ENCODE data around the gene SNAI3.

Gene SNAI3

DNA sequence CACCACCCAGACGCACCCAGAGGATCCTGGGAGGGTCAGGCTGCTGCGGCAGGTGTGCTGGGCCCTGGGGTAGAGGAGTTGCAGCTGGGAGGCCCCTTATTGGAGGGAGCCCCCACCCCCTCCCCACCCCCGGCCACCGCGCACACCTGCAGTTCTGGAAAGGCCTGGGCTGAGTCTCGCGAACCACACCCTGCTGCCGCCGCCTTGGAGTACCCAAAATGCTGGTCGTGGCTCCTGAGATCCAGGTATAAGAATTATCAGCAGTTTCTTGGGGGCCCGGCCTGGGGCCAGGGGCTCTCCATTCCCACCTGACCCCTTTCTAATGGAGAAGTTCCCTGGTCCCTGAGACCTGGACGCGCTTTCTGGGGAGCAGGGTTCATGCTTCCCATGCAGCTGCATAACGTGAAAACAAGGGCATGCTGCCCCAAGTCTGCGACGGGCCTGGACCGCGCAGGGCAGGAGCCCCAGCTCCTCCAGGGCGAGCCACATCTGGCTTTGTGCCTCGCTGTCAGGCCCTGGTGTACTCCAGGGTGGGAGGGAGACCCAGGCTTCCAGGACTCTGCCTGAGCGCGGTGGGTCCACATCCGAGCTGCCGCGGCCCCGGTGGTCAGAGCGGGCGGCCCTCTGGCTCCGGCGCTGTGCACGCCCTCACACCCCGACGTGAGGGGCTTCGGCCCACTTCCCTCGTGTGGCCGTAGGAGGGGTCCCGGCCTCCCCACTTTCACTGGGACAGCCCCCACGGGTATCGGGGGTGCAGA, 7.3 kb upstream of the SNAI3 start:
- FAIRE-seq (no peak), DNase-seq (ENCODE audit: insufficient read length, low spot score) (no peak)

DNA sequence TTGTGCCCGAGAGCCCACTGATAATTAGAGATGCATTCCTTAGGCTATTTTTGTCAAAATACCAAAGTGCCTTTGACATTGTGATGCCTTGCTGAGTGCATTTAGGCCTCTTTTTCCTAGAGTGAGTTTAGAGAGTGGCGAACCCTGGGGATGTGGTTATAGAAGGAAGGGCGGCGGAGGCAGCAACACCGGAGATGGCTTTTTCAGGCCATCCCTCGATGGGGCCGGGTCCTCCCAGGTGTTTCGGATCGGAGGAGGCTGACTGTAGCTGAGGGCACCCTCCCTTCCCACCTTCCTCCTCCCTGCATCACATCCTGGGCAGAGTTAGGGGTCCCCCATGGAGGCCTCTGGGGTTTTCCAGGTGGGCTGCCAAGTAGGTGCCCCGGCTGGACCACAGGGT, 6.6 kb upstream of the SNAI3 start:
- FAIRE-seq = no peak
- no peak for DNase-seq (ENCODE audit: insufficient read length, low spot score)

DNA sequence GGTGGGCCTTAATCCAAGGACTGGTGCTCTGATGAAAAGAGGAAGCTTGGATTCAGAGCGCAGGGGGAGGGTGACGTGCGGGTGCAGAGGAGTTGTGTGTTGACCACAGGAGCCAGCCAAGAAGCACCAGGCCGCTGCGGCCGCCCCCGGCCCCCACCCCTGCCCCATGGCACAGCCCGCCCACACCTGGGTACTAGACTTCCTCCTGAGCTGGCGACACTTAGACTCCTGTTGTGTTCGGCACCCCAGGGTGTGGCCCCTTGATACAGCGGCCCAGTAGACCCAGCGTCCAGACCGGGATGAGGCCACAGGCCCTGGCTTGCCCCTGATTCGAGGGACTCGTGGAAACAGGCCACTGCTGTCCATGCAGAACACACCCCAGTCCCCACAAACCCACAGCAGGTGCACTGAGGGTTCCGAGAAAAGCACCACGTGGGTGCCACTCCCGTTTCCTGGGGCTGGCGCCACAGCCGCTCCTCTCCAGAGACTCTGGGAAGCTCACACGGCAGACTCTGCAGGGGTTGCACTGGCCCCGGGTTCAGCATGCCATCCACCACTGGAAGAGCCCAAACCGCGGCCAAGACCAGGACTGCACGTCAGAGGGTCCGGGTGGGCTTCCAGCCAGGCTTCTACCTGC, 5.7 kb upstream of the SNAI3 start:
- FAIRE-seq (no peak), DNase-seq (ENCODE audit: insufficient read length, low spot score) (no peak)

DNA sequence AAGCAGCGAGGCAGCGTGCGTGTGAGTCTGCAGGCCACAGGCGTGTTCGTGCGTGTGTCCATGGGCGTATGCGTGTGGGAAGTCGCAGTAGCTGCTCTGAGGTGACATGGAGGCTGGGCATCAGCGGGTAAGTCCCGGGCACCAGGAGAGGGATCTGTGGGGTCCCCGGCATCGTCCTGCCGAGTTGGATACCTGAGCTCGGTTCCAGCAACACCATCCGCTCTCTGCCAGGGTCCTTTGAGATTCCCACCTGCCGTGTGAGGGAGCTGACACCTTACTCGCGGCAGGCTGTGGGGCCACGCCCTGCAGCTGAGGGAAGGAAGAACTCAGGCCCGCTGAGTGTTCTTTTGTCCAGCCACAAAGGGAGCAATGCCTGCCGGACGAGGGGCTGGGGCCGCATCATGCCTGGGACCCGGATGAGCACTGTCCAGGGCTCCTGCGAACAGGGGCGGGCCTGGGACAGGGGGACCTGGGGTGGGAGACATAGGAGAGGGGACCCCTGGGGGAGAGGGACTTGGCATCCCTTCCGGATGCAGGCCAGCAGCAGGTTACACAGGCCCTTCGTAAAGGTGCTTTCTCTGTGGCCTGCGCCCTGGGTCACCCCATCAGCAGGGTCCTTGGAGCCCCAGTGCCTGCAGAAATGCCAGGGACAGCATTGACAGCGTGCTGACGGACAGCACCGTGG, 5.0 kb upstream of the SNAI3 start:
- FAIRE-seq (no peak), DNase-seq (ENCODE audit: insufficient read length, low spot score) (no peak)

DNA sequence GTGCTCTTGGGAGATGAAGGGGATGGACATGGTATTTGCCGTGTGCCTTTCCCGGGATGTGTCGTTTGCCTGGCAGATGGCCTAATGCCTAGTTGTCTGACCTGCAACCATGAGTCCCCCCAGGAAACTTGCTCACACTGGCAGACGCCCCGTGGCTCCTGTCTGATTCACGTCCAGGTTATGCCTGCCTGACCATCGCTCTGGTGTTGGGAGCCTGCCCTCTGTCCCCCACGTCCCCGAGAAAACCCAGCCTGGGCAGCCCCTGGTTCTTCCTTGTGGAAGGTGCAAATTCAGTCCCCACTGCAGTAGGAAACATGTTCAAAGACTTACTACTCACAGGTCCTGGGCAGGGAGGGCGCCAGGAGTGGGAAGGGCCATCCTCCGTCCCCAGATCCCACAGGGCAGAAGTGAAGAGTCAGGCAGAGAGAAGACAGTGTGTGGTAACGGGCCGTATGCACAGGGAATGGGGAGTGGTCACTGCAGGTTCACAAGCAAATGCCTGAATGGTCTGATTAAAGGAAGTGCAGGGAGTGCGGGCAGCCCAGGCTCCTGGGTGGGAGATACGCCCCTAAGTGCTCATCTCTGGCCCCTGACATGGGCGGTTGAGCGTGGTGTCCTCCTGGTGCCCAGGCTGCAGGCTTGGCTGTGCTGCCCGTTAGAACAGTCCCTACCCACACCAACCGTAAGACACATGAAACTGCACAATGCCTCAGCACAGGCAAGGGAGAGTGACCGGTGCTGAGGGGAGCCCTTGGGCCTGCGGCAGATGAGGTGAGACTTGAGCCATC, 4.2 kb upstream of the SNAI3 start:
- DNase-seq (ENCODE audit: insufficient read length, low spot score) (no peak), FAIRE-seq (no peak)

DNA sequence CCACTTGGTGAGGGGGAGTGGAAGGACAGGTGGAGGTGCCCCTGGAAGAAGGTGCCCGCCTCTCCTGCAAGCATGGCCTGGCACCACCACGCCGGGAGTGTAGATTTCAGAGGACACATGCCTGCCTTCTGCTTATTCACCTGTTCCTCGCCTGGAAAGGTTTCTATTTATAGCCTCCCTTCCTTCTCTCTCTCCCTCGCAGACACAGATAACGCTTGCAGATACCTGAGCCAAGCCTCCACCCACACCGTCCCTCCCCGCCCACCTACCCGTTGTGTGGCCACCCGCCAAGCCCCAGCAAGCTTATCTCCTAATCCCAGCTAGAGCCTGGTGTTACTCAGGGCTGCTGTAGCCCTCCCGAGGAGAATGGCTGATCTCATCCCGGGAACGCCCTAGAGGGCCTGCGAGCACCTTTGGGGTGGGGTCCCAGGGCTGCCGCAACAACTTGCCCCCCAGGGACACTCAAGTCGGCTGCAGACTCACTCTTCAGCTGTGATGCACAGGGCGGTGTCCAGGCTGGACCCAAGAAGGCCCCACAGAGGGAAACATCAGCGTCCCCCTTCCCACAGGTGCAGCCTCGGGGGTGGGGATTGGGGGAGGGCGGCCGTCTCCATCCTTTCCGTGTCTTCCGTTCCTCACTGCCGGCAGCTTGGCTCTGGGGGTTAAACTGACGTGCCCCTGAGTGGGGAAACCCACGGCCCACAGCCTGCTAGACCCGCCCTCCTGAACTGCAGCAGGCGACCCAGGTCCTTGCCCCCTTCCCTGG, 1.9 kb upstream of the SNAI3 start:
- FAIRE-seq = no peak
- DNase-seq (ENCODE audit: insufficient read length, low spot score) = no peak

DNA sequence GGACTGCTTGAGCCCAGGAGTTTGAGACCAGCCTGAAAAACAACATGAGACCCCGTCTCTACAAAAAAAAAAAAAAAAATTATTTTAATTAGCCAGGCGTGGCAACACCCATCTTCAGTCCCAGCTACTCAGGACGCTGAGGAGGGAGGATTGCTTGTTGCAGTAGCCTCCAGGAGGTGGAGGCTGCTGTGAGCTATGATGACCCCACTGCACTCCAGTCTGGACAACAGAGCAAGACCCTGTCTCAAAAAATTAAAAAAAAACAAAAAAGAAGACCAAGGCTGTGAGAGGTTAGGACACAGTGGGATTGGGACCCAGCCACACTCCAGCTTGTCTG, 1.3 kb upstream of the SNAI3 start:
- FAIRE-seq (no peak), DNase-seq (ENCODE audit: insufficient read length, low spot score) (no peak)

DNA sequence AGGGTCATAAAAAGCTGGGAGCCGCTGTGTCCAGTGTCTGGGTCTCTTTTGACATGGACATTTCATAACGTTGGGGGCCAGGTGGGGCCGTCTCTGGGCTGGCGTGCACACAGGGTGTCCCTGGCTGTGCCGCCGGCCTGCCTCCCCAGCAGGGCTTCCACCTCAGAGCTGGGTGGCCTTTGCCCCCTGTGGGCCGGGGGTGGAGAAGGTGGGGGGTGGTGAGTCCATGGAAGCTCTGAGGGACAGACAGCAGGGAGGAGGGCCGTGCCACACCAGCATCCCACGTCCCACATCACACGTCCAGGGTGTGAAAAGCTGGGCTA, 908 bp upstream of the SNAI3 start:
- FAIRE-seq = no peak

DNA sequence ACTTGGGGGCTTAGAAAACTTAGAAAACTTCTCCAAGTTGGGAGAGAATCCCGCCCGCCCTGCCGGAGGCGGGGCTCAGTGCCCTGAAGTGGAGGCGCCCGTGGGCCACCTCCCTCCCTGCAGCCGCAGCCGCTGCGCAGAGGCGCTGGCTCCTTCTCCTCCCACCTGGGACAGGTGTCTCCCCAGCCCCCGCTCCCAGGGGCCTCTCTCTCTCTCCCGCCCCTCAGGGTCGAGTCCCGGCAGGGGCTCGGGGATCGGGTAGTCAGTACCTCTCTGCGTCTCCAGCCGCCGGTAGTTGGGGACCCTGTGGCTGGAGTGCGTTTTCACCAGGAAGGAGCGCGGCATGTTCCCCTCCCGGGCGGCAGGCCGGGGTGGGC, 257 bp downstream of the SNAI3 start:
- DNase-seq (ENCODE audit: insufficient read length, low spot score) = no peak
- FAIRE-seq = no peak

More for the DNA sequence above, 908 bp upstream of the SNAI3 start:
- no peak for DNase-seq (ENCODE audit: insufficient read length, low spot score)

DNA sequence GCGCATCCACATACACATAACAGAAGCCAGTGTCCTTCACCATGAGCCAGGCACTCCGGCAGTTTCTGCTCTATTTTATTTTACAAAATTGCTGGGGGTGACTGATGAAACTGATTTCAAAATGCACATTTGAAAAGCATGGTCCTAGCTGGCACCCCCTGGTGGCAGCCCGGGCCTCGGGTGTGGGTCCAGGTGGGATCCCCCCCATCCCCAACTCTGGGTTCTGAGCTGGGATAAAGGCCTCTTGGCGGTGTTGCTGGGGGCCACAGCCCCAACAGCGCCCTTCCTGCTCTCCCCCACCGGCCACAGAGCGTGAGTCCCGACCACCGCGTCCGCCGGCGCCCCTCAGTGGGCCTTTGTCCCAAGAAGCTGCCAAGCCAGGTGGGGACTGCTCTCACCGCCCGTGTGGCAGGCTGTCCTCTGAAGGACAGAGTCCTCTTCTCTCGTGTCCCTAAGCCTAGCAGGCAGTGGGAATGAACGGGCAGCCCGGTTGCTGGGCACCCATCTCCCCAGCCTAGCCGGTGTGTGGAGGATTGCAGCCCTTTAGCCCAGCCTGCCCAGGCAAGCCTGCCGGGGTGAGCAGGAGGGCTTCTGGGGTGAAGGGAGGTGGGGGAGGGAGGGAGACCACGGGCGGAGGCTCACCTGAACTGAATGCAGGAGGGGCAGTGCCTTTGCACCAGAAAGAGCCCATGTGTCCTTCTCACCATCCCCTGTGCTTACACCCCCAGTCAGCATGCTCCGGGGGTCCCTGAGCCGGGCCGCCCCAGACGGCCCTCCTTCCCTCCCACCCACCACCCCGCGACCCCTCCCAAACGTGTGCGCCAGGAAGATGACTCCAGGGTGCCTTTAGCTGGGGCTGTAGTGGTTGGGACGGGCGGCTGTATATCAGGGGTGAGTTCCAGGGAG, 898 bp downstream of the SNAI3 start:
- DNase-seq (ENCODE audit: insufficient read length, low spot score) (peak; percentile 70), FAIRE-seq (peak; percentile 38)

DNA sequence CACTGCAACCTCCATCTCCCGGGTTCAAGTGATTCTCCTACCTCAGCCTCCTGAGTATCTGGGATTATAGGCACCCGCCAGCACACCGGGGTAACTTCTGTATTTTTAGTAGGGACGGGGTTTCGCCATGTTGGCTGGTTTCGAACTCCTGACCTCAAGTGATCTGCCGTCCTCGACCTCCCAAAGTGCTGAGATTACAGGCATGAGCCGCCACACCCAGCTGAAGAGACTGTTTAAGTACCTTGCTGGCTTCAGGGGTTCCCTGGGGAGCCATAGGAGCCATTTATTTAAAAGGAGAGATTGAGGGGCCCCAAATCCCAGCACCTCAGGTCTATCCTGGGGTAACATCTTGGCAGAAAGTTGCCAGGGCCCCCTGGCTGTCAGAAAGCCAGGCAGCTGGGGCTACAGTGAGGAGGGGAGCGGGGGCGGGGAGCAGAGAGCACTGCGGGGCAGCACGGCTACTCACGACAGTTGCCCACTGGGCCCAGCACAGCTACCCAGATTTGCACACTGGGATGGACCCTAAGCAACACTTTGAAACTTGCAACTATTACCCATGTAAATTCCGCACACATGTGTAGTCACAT, 1.6 kb downstream of the SNAI3 start:
- FAIRE-seq = no peak
- no peak for DNase-seq (ENCODE audit: insufficient read length, low spot score)

DNA sequence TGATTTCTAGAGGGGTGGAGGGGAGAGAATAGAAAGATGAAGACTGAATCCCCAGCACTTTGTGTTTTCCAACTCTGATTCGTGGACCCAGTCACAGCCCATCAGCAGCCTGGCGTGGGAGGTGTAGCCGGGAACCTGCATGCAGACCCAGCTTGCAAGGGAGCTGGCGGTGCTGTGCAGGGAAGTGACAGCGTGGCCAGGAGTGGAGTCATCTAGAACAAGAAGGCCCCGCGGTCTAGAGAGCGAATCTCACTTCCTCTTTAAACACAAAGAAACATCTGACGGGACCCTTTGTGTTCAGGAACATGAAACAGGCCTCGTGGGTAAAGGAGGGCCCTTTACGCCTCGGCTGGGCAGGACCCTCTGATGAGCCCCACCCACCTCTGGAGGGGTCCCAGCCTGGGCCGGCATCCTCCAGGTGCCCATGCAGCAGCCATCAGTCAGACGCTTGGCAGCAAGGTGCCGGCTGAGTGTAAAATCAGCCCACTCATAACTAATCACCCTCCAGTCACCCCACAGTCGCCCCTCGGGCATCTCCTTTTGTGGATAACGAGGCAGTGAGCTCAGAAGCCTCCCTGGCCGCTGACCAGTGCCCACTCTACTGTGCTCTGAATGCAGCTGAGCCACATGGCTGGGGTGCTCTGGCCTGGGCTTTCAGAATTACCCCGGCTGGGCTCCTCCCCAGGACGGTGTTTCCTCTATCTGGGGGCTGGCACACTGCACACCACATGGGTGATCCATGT, 4.4 kb downstream of the SNAI3 start:
- FAIRE-seq (no peak), DNase-seq (ENCODE audit: insufficient read length, low spot score) (no peak)

DNA sequence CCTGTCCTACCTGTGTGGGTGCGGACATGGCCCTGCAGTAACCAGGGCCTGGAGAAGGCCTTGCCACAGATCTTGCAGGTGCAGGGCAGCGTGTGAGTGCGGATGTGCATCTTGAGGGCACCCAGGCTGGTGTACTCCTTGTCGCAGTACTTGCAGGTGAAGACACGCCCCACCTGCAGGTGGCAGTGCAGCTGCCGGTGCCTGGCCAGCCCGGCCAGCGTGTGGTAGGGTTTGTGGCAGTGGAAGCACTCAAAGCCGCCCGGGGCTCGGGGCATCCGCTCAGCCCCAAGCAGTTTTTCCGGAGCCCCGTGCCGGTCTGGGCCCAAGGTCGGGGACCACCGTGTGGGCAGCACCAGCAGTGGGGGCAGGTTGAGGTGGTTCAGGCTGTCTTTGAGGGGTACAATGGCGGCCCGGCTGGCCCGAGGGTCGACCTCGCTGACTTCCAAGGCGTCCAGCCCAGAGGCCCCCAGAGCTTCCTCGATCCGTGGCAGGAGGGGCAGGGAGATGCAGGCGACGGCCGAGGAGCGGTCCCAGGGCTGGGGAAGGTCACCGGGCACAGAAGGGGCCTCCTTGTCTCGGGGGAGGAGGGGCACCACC, 5.1 kb downstream of the SNAI3 start:
- FAIRE-seq (no peak), DNase-seq (ENCODE audit: insufficient read length, low spot score) (no peak)

DNA sequence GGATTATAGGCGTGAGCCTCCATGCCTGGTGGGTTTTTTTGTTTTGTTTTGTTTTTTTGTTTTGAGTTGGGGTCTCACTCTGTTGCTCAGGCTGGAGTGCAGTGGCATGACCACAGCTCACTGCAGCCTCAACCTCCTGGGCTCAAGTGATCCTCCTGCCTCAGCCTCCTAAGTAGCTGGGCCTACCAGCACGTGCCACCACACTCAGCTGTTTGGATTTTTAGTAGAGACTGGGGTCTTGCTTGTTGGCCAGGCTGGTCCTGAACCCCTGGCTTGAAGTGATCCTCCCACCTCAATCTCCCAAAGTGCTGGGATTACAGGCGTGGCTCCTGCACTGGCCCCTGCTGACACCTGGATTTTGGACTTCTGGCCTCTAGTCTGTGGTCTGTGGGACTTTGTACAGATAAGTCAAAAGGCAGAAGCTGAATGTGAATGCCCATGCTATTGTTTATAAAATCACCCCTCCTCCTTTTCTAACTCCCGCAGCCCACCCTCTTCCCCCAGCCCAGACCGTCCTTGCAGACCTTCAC, 5.7 kb downstream of the SNAI3 start:
- FAIRE-seq (no peak), DNase-seq (ENCODE audit: insufficient read length, low spot score) (no peak)

DNA sequence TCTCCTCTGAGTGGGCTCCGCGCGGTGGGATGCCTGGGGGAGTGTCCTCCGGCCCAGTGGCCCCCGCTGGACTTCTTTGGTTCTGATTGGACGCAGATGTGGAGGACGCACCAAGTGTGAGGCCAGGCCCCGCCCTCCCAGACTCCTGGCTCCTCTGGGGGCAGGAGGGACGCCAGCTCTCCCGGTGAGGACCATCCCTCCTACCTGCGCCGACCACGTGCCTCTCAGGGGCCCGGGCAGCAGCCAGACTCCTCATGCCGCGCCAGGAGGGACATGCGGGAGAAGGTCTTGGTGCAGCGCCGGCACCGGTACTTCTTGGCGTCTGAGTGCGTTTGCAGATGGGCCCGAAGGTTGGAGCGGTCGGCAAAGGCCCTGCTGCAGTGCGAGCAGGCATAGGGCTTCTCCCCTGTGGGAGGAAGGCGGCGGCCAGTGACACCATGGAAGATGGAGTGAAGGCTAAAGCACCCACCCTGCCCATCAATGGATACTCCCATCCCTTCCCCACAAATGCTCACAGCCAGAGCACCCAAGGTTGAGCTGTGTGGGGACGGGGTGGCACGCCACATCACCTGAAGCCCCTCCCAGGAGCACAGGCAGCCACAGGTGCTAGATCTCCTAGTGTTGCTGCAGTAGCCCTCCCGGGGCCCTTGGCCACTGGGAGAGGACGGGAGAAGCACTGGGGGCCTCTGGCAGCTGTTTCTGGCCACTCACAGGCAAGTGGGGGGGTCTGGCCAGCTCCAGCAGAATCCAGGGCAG, 7.9 kb downstream of the SNAI3 start:
- FAIRE-seq (no peak), DNase-seq (ENCODE audit: insufficient read length, low spot score) (no peak)

DNA sequence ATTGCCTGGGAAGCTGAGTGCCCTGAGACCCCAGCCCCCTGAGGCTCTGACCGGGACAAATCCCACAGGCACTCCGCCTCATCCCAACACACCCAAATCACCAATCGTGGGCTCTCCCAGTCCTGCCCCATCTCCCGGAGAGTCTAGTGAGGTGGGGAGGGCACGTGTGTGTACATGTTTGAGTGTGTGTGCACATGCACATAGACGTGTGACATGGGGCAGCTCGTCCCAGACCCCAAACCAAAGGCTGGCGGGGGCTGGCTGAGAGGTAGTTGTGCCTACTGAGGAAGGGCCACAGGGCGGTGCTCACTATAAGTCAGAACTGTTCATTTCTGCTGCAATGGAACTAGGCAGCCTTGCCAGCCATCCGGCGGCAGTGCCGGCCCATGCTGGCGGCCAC, 8.6 kb downstream of the SNAI3 start:
- FAIRE-seq = no peak
- DNase-seq (ENCODE audit: insufficient read length, low spot score) = no peak

DNA sequence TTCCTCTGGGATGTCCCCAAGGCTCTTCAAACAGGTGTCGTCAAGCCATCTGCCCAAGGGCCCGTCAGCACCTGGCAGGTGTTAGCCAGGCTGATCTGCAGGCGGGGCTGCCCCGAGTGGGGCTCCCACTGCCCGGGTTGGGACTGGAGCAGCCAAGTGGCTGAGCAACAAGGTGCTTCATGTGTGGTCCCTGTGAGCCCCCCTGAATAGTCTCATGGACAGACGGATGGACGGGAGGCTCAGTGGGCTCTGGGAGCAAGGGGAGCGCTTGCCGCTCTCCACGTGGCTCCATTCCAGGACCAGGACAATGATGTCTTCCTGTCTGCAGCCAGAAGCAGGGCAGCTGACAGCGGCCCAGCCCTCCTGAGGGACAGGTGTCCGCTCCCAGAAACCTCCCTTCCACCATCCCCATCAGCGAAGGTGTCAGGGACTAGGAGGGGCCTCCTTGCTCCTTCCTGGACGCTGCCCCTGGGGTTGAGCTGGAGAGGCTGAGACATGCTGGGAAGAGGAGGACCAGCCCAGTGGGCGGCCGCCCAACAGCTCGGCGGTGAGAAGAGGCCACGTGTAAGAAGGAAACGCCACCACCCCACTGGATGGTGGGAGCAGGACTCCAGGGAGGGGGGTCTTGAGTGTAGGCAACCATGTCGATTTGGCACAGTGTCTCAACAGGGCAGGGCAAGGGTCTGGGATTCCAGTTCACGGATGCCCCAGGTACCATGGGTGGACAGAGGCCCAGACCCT, 9.6 kb downstream of the SNAI3 start:
- DNase-seq (ENCODE audit: insufficient read length, low spot score) (no peak), FAIRE-seq (no peak)
